ENCODE measurements around the gene PRR36.

GRCh38 chr19:7867092-7867844 is 6.9 kb downstream of the PRR36 start:
- TF ChIP-seq POLR2A (IDR thresholded peaks at IDR 0.05) (no peak), CTCF (IDR thresholded peaks at IDR 0.05) (no peak)

Measured in Peyer's patch (tissue), 4 donors.